ENCODE measurements around the gene TEX101.
A peak's percentile ranks its signal among the peaks of the same experiment; 100 is the strongest.
"Not testable (repeated sequence)": the region's sequence is repeated elsewhere in the genome, so short reads cannot be mapped to it uniquely, and the experiment has no call there.

Gene TEX101

GRCh38 chr19:43441716-43442115, 27.0 kb downstream of the TEX101 start:
- H3K4me3 ChIP-seq (ENCODE audit: low read length), result no peak overlapping the region
- no peak for DNase-seq (ENCODE audit: low read depth, low spot score)

- DNase-seq (ENCODE audit: low read depth, low spot score); H3K4me3 ChIP-seq (ENCODE audit: low read length): not testable (repeated sequence)
Observed at GRCh38 chr19:43444091-43444490, 29.4 kb downstream of the TEX101 start.

- no peak overlapping the region for H3K4me3 ChIP-seq (ENCODE audit: low read length)
- no peak for DNase-seq (ENCODE audit: low read depth, low spot score)
Observed at GRCh38 chr19:43444531-43445287, 30.0 kb downstream of the TEX101 start.

GRCh38 chr19:43445426-43445825, 30.7 kb downstream of the TEX101 start:
- no peak overlapping the region for H3K4me3 ChIP-seq (ENCODE audit: low read length)
- no peak for DNase-seq (ENCODE audit: low read depth, low spot score)

- H3K4me3 ChIP-seq (ENCODE audit: low read length), result no peak overlapping the region
Observed at GRCh38 chr19:43446746-43447489, 32.2 kb downstream of the TEX101 start.

GRCh38 chr19:43447655-43448054, 33.0 kb downstream of the TEX101 start:
- DNase-seq (ENCODE audit: low read depth, low spot score), result no peak
- no peak overlapping the region for H3K4me3 ChIP-seq (ENCODE audit: low read length)

More at GRCh38 chr19:43446746-43447489, 32.2 kb downstream of the TEX101 start:
- peak; percentile 57 for DNase-seq (ENCODE audit: low read depth, low spot score)

GRCh38 chr19:43450545-43450997, 35.9 kb downstream of the TEX101 start:
- no peak for DNase-seq (ENCODE audit: low read depth, low spot score)
- H3K4me3 ChIP-seq (ENCODE audit: low read length), result no peak overlapping the region

GRCh38 chr19:43452582-43452981, 37.9 kb downstream of the TEX101 start:
- H3K4me3 ChIP-seq (ENCODE audit: low read length), result no peak overlapping the region

GRCh38 chr19:43454031-43454430, 39.3 kb downstream of the TEX101 start:
- no peak overlapping the region for H3K4me3 ChIP-seq (ENCODE audit: low read length)
- no peak for DNase-seq (ENCODE audit: low read depth, low spot score)

More at GRCh38 chr19:43452582-43452981, 37.9 kb downstream of the TEX101 start:
- DNase-seq (ENCODE audit: low read depth, low spot score), result no peak

- no peak overlapping the region for H3K4me3 ChIP-seq (ENCODE audit: low read length)
- DNase-seq (ENCODE audit: low read depth, low spot score), result no peak
Observed at GRCh38 chr19:43455321-43456113, 40.8 kb downstream of the TEX101 start.

GRCh38 chr19:43457809-43458208, 43.1 kb downstream of the TEX101 start:
- H3K4me3 ChIP-seq (ENCODE audit: low read length), result no peak overlapping the region
- no peak for DNase-seq (ENCODE audit: low read depth, low spot score)

- DNase-seq (ENCODE audit: low read depth, low spot score), result no peak
- no peak overlapping the region for H3K4me3 ChIP-seq (ENCODE audit: low read length)
Observed at GRCh38 chr19:43460362-43461016, 45.8 kb downstream of the TEX101 start.

- no peak for DNase-seq (ENCODE audit: low read depth, low spot score)
- H3K4me3 ChIP-seq (ENCODE audit: low read length), result no peak overlapping the region
Observed at GRCh38 chr19:43461303-43461702, 46.6 kb downstream of the TEX101 start.

- no peak overlapping the region for H3K4me3 ChIP-seq (ENCODE audit: low read length)
- DNase-seq (ENCODE audit: low read depth, low spot score), result no peak
Observed at GRCh38 chr19:43462383-43462782, 47.7 kb downstream of the TEX101 start.

- no peak for DNase-seq (ENCODE audit: low read depth, low spot score)
- H3K4me3 ChIP-seq (ENCODE audit: low read length), result peak overlapping the region; percentile 78
Observed at GRCh38 chr19:43462785-43463380, 48.2 kb downstream of the TEX101 start.

GRCh38 chr19:43463381-43464133, 48.9 kb downstream of the TEX101 start:
- peak; percentile 91 for DNase-seq (ENCODE audit: low read depth, low spot score)
- H3K4me3 ChIP-seq (ENCODE audit: low read length), result peak overlapping the region; percentile 78

GRCh38 chr19:43464134-43464775, 49.6 kb downstream of the TEX101 start:
- no peak for DNase-seq (ENCODE audit: low read depth, low spot score)
- H3K4me3 ChIP-seq (ENCODE audit: low read length), result peak overlapping the region; percentile 78
